NCI-H345 treated with DMSO at 0.1 percent for 48 hours (cell line): Measurements from ENCODE around the gene ADARB2.
"Not testable (repeated sequence)": the region's sequence is repeated elsewhere in the genome, so short reads cannot be mapped to it uniquely, and the experiment has no call there.

ENCODE experiments used
- DNase-seq: peaks from one replicate; lab custom pipeline; 2025; ENCODE audit not compliant: unreplicated experiment; lab: John Stamatoyannopoulos, UW

Gene ADARB2

GRCh38 chr10:1474376-1475097 is 262.8 kb downstream of the ADARB2 start:
- no peak for DNase-seq

GRCh38 chr10:1473874-1474273 is 263.5 kb downstream of the ADARB2 start:
- no peak for DNase-seq

GRCh38 chr10:1472178-1472958 is 265.0 kb downstream of the ADARB2 start:
- no peak for DNase-seq

GRCh38 chr10:1468811-1469210 is 268.5 kb downstream of the ADARB2 start:
- no peak for DNase-seq

- DNase-seq: no peak
Observed at GRCh38 chr10:1467334-1468076, 269.8 kb downstream of the ADARB2 start.

GRCh38 chr10:1465993-1466764 is 271.1 kb downstream of the ADARB2 start:
- no peak for DNase-seq

GRCh38 chr10:1465418-1465911 is 271.9 kb downstream of the ADARB2 start:
- no peak for DNase-seq

GRCh38 chr10:1464881-1465417 is 272.4 kb downstream of the ADARB2 start:
- DNase-seq: no peak

- not testable (repeated sequence) for DNase-seq
Observed at GRCh38 chr10:1463971-1464370, 273.4 kb downstream of the ADARB2 start.

GRCh38 chr10:1462994-1463633 is 274.2 kb downstream of the ADARB2 start:
- no peak for DNase-seq

GRCh38 chr10:1462521-1462920 is 274.8 kb downstream of the ADARB2 start:
- no peak for DNase-seq

GRCh38 chr10:1462032-1462431 is 275.3 kb downstream of the ADARB2 start:
- no peak for DNase-seq

GRCh38 chr10:1461016-1461415 is 276.3 kb downstream of the ADARB2 start:
- no peak for DNase-seq

- DNase-seq: not testable (repeated sequence)
Observed at GRCh38 chr10:1459664-1460063, 277.7 kb downstream of the ADARB2 start.

- peak; percentile 57 for DNase-seq
Observed at GRCh38 chr10:1454951-1455350, 282.4 kb downstream of the ADARB2 start.

GRCh38 chr10:1454428-1454827 is 282.9 kb downstream of the ADARB2 start:
- DNase-seq: peak; percentile 30

- DNase-seq: no peak
Observed at GRCh38 chr10:1452777-1453176, 284.5 kb downstream of the ADARB2 start.

- DNase-seq: no peak
Observed at GRCh38 chr10:1451941-1452340, 285.4 kb downstream of the ADARB2 start.

GRCh38 chr10:1451362-1451888 is 285.9 kb downstream of the ADARB2 start:
- no peak for DNase-seq
